ENCODE results near the gene ATF4.
"Not testable (repeated sequence)": the region's sequence is repeated elsewhere in the genome, so short reads cannot be mapped to it uniquely, and the experiment has no call there.

Gene ATF4

GRCh38 chr22:39489094-39490068 is 31.0 kb upstream of the ATF4 start:
- DNase-seq (ENCODE audit: low read depth in 2 of 2), result no peak

- peak; percentile 29 to 68 for DNase-seq (ENCODE audit: low read depth in 2 of 2)
These were observed 30.1 kb upstream of the ATF4 start for GRCh38 chr22:39490135-39490798.

GRCh38 chr22:39490966-39491680 is 29.2 kb upstream of the ATF4 start:
- no peak for DNase-seq (ENCODE audit: low read depth in 2 of 2)

- no peak for DNase-seq (ENCODE audit: low read depth in 2 of 2)
These were observed 28.7 kb upstream of the ATF4 start for GRCh38 chr22:39491696-39492095.

- DNase-seq (ENCODE audit: low read depth in 2 of 2), result no peak
These were observed 28.2 kb upstream of the ATF4 start for GRCh38 chr22:39492186-39492585.

GRCh38 chr22:39493759-39494158 is 26.6 kb upstream of the ATF4 start:
- DNase-seq (ENCODE audit: low read depth in 2 of 2), result no peak

- DNase-seq (ENCODE audit: low read depth in 2 of 2), result no peak
These were observed 25.8 kb upstream of the ATF4 start for GRCh38 chr22:39494471-39495120.

- peak in 1 of 2 donors; percentile 18 for DNase-seq (ENCODE audit: low read depth in 2 of 2)
These were observed 24.1 kb upstream of the ATF4 start for GRCh38 chr22:39496131-39496838.

- no peak for DNase-seq (ENCODE audit: low read depth in 2 of 2)
These were observed 22.9 kb upstream of the ATF4 start for GRCh38 chr22:39497429-39497828.

- no peak for DNase-seq (ENCODE audit: low read depth in 2 of 2)
These were observed 22.0 kb upstream of the ATF4 start for GRCh38 chr22:39498368-39498767.

GRCh38 chr22:39498802-39499201 is 21.6 kb upstream of the ATF4 start:
- DNase-seq (ENCODE audit: low read depth in 2 of 2), result no peak

- DNase-seq (ENCODE audit: low read depth in 2 of 2), result no peak
These were observed 20.3 kb upstream of the ATF4 start for GRCh38 chr22:39500101-39500500.

- no peak for DNase-seq (ENCODE audit: low read depth in 2 of 2)
These were observed 18.7 kb upstream of the ATF4 start for GRCh38 chr22:39501644-39502108.

GRCh38 chr22:39502109-39502788 is 18.1 kb upstream of the ATF4 start, which contains the start of gene MIEF1:
TSS of gene MIEF1 (plus strand) at chr22:39502290. CDS start at chr22:39511295, 9,005 bp downstream.
- DNase-seq (ENCODE audit: low read depth in 2 of 2), result peak; percentile 79 to 84

- DNase-seq (ENCODE audit: low read depth in 2 of 2), result no peak
These were observed 17.5 kb upstream of the ATF4 start for GRCh38 chr22:39502789-39503409.

GRCh38 chr22:39503630-39504029 is 16.7 kb upstream of the ATF4 start:
- DNase-seq (ENCODE audit: low read depth in 2 of 2), result no peak

- DNase-seq (ENCODE audit: low read depth in 2 of 2), result no peak
These were observed 16.3 kb upstream of the ATF4 start for GRCh38 chr22:39504071-39504470.

- not testable (repeated sequence) for DNase-seq (ENCODE audit: low read depth in 2 of 2)
These were observed 13.3 kb upstream of the ATF4 start for GRCh38 chr22:39507021-39507420.

- no peak for DNase-seq (ENCODE audit: low read depth in 2 of 2)
These were observed 12.0 kb upstream of the ATF4 start for GRCh38 chr22:39508393-39508792.
